ENCODE data around the gene NFYC.

The NFYC gene

DNA sequence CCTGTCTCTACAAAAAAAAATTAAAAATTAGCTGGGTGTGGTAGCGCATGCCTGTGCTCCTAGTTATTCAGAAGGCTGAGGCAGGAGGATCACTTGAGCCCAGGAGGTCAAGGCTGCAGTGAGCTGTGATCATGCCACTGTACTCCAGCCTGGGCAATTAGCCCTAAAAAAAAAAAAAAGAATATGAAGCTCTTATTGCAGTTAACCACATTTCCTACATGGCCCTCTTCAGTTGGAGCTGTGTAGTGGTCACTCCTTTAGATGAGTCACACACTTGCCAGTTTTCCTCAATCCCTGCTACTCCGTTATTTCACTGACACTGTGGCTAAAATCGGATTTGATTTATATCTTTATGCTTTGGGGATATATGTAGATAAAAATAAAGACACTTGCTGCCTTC is 11.8 kb downstream of the NFYC start:
- H3K4me3 ChIP-seq (replicated peaks; ENCODE audit: low read depth, low read length) = no peak overlapping the region
- DNase-seq (ENCODE audit: extremely low read depth, low read depth) = peak; percentile 72
- TF ChIP-seq, protein P1, sequence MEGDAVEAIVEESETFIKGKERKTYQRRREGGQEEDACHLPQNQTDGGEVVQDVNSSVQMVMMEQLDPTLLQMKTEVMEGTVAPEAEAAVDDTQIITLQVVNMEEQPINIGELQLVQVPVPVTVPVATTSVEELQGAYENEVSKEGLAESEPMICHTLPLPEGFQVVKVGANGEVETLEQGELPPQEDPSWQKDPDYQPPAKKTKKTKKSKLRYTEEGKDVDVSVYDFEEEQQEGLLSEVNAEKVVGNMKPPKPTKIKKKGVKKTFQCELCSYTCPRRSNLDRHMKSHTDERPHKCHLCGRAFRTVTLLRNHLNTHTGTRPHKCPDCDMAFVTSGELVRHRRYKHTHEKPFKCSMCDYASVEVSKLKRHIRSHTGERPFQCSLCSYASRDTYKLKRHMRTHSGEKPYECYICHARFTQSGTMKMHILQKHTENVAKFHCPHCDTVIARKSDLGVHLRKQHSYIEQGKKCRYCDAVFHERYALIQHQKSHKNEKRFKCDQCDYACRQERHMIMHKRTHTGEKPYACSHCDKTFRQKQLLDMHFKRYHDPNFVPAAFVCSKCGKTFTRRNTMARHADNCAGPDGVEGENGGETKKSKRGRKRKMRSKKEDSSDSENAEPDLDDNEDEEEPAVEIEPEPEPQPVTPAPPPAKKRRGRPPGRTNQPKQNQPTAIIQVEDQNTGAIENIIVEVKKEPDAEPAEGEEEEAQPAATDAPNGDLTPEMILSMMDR (IDR thresholded peaks at IDR 0.05; ENCODE audit: low read depth, low read length, missing control alignments) = no peak

DNA sequence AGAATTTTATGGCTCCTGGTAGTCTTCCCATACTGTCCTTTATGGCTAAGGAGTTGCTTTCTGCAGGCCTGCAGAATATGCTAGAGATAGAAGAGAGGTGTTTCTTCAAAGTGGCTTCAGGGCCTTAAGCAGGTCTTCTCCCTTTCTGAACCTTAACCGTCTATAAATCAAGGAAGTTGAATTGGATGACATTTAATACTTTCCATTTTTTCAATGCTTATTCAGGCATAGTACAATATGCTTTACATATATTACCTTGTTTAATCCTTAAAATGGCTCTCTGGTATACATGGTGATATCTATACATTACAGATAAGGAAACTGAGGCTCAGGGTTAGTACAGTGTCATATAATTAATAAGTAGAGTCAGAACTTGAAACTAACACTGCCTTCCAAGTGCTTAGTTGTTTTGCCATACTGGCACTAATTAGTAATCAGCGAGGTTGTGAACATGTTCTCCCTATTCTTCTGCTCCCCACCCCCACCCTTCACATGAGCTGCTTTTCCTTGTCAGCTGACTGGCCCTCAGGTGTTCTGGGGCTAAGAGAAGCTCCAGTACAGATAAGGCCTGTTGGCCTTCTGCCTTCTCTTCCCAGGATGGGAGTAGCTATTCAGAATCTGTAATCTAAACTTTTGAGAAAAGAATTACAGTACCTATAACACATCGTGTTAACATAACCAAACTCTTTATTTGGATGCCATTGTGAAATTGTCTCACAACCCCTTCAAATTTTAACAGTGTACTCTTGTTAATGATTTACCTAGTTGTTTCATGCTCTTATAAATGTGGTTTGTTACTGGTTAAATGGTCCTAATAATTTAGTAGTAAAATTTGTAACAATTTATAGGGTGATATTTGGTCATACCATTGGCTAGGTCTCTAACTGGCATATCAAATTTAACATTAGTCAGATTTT is 13.6 kb downstream of the NFYC start:
- TF ChIP-seq, protein P1 (IDR thresholded peaks at IDR 0.05; ENCODE audit: low read depth, low read length, missing control alignments) = no peak
- no peak for DNase-seq (ENCODE audit: extremely low read depth, low read depth)
- no peak overlapping the region for H3K4me3 ChIP-seq (replicated peaks; ENCODE audit: low read depth, low read length)

DNA sequence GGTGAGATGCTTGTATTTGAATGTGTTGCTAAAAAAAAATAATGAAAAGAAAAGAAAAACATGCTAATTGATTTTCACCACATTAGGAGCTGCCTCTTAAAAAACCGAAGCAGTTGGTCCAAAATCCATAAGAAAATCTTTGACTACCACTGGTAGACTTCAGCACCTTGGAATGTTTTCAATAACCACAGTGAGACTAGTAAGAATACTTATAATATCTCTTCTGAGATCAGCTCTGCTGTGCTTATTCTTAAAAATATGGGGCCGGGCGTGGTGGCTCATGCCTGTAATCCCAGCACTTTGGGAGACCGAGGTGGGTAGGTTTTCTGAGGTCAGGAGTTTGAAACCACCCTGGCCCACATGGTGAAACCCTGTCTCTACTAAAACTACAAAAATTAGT is 15.1 kb downstream of the NFYC start:
- no peak for DNase-seq (ENCODE audit: extremely low read depth, low read depth)
- no peak overlapping the region for H3K4me3 ChIP-seq (replicated peaks; ENCODE audit: low read depth, low read length)
- TF ChIP-seq, protein P1 (IDR thresholded peaks at IDR 0.05; ENCODE audit: low read depth, low read length, missing control alignments) = no peak

DNA sequence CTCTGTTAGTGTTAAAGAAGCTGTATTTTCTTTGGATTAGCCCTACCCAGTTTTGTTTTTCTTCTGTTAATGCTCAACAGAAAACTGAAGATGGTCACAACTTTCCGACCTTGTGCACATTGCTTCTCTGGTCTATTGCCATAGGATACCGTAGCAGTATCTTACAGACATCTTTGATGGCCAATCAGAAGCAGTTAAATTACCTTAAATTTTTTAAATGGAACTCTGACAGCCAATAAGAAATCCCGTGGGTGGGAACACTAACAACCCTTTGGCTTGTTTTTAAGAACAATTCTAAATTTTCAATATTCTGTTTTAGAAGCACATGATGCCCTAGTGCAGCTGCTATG is 17.2 kb downstream of the NFYC start:
- peak; percentile 68 for DNase-seq (ENCODE audit: extremely low read depth, low read depth)
- H3K4me3 ChIP-seq (replicated peaks; ENCODE audit: low read depth, low read length) = peak overlapping the region; percentile 55
- TF ChIP-seq, protein P1 (IDR thresholded peaks at IDR 0.05; ENCODE audit: low read depth, low read length, missing control alignments) = no peak

- peak overlapping the region; percentile 55 for H3K4me3 ChIP-seq (replicated peaks; ENCODE audit: low read depth, low read length)
- TF ChIP-seq, protein P1 (IDR thresholded peaks at IDR 0.05; ENCODE audit: low read depth, low read length, missing control alignments) = no peak
- DNase-seq (ENCODE audit: extremely low read depth, low read depth) = peak; percentile 94
Measured at GRCh38 chr1:40709100-40709801, 17.7 kb downstream of the NFYC start.

GRCh38 chr1:40709802-40710278 is 18.3 kb downstream of the NFYC start:
- TF ChIP-seq, protein P1 (IDR thresholded peaks at IDR 0.05; ENCODE audit: low read depth, low read length, missing control alignments) = no peak
- peak overlapping the region; percentile 55 for H3K4me3 ChIP-seq (replicated peaks; ENCODE audit: low read depth, low read length)
- DNase-seq (ENCODE audit: extremely low read depth, low read depth) = no peak
